GM19467 (cell line): ENCODE measurements around the gene C10orf90.

Experiments
- ATAC-seq: cut with Tn5 transposase; IDR thresholded peaks from one replicate; pipeline ENCODE4 v1.9.1; 2021; ENCODE audit warnings: mild to moderate bottlenecking, moderate library complexity; ENCODE audit not compliant: unreplicated experiment

The C10orf90 gene

DNA sequence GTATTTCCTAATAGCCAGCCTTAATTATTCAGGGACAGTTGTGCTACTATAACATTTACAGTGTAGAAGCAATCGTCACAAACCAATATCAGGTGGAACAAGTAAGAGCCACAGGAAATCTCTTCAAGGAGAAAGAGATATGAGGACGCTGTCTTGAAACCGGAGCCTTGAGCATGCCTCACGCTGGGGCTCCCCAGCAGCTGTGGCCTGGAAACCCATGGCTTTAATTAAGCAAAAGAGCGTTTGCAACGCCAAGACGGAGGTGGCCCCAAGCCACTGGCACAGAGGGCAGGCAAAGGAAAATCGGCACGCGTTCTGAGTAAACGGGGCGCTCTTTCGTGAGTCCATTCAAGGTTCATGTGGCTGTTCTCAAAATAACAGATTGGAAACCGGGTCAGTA is 84.4 kb downstream of the C10orf90 start:
- ATAC-seq: no peak

- no peak for ATAC-seq
Observed at GRCh38 chr10:126585249-126586017, 85.1 kb downstream of the C10orf90 start.

DNA sequence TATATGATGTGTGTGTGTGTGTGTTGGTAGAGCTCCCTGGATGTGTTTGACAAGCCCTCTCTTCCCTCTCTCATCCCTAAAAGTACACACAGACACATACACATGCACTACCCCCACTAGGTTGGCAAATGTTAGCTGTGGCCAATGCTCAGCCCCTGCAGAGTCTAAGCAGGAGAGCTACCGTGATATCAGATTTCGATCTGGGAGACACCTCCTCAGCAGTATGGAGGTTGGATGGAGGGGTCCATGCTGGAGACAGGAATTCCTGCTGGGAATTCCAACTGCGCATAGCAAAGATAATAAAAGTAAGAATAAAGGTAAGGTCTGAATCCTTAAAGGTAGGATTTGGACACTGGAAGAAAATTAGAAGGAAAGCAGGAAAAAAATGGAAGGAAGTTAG is 85.7 kb downstream of the C10orf90 start:
- no peak for ATAC-seq

- ATAC-seq: no peak
Observed at GRCh38 chr10:126583552-126584200, 86.8 kb downstream of the C10orf90 start.

GRCh38 chr10:126581648-126582046 is 88.8 kb downstream of the C10orf90 start:
- no peak for ATAC-seq

- ATAC-seq: no peak
Observed at GRCh38 chr10:126580873-126581647, 89.4 kb downstream of the C10orf90 start.

GRCh38 chr10:126576336-126576735 is 94.2 kb downstream of the C10orf90 start:
- ATAC-seq: no peak

GRCh38 chr10:126570621-126571602 is 99.6 kb downstream of the C10orf90 start:
- no peak for ATAC-seq

DNA sequence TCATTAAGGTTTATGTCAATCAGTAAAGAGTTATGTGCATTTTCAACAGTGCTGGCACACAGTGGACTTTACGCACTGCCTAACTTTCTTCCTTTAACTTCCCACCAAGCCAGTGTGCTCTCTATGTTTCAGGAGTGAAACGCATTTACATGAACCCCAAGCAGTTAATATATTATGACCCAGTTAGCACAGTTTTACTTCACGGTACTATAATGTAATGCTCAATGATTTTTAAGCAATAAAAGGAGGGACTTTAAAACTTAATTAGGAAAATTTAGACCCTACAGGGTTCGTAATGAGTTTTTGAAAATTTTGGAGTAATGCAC is 100.3 kb downstream of the C10orf90 start:
- ATAC-seq: no peak

- no peak for ATAC-seq
Observed at GRCh38 chr10:126569513-126570244, 100.8 kb downstream of the C10orf90 start.

GRCh38 chr10:126568809-126569385 is 101.6 kb downstream of the C10orf90 start:
- ATAC-seq: no peak

- no peak for ATAC-seq
Observed at GRCh38 chr10:126565871-126566270, 104.6 kb downstream of the C10orf90 start.

DNA sequence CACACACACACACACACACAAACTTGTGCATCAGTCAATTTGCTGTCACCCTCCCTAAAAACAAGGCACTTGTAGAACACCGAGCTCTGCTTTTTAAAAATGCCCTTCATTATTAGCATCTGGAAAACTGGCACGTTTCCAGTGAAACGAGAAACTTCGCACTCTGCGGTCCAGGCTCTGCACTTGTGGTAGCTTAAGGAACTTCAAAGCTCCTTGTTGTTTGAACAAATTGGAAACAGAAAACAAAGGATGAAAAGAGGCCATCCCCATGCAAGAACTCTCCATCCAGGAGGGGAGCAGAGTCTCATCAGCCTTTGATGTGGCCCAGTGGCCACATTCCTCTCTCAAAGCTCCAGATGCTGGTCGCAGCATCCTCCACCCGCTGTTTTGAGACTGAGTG is 105.1 kb downstream of the C10orf90 start:
- no peak for ATAC-seq

- no peak for ATAC-seq
Observed at GRCh38 chr10:126564326-126564888, 106.1 kb downstream of the C10orf90 start.

DNA sequence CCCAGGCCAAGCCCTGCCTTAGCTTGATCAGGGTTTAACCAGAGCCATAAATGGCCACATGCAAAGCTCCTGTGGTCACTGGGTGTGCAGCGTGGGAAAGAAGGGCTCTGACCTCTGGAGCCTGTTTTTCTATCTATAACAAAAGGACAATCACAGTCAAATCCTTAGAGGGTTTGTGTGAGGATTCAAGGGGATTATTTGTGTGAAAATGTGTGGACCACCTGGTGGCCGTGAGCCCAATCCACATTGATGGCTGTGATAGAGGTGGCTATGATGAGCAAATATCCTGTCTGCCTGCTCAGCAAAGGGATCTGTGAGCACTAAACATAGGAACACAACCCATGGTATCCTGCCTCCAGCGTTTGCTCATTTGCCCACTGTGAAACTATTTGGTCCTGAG is 107.1 kb downstream of the C10orf90 start:
- ATAC-seq: no peak

- ATAC-seq: no peak
Observed at GRCh38 chr10:126561921-126562680, 108.4 kb downstream of the C10orf90 start.

GRCh38 chr10:126561294-126561920 is 109.1 kb downstream of the C10orf90 start:
- no peak for ATAC-seq

DNA sequence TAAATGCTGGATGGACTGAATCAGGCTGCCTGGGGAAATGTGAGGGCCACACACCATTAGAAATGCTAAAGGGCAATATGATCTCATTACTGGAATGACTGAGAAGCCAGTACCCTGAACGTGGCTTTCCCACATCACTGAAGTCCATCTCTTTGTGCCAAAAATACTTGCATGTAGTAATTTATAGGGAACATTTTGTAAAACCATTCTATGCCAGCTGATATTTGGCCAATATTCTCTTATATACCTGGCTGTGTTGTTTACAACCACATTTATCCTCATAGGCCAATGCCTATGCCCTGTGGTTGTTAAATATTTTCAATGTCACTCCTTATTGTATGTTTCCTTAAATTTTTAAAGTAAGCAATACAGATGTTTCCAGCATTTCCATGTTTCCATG is 111.6 kb downstream of the C10orf90 start:
- ATAC-seq: no peak
